Endometrial microvascular endothelial cells (primary cell): Measurements from ENCODE around the gene NPM1. TPM values are rescaled to one million over a fixed set of nuclear protein-coding genes. Genes with fewer than 3 reads are reported as not detected.

Experiments used
- in situ Hi-C: cut with HindIII; loops from 2 replicates; pipeline ENCODE4 v1.10.0; 2017; ENCODE audit warnings: low sequenced_read_pairs, low pct_unique_long_range_greater_than_20kb; ENCODE audit errors: inconsistent ontology term
- total RNA-seq: library from RNA; depleted of rRNA; stranded (reverse); fragments of >200 nt; gene quantifications from one replicate; pipeline ENCODE4 v1.2.3, GENCODE V29; 2015; ENCODE audit errors: inconsistent ontology term

NPM1 gene
- total RNA-seq, 1 donor from 2014 or later = 1,447 TPM

DNA sequence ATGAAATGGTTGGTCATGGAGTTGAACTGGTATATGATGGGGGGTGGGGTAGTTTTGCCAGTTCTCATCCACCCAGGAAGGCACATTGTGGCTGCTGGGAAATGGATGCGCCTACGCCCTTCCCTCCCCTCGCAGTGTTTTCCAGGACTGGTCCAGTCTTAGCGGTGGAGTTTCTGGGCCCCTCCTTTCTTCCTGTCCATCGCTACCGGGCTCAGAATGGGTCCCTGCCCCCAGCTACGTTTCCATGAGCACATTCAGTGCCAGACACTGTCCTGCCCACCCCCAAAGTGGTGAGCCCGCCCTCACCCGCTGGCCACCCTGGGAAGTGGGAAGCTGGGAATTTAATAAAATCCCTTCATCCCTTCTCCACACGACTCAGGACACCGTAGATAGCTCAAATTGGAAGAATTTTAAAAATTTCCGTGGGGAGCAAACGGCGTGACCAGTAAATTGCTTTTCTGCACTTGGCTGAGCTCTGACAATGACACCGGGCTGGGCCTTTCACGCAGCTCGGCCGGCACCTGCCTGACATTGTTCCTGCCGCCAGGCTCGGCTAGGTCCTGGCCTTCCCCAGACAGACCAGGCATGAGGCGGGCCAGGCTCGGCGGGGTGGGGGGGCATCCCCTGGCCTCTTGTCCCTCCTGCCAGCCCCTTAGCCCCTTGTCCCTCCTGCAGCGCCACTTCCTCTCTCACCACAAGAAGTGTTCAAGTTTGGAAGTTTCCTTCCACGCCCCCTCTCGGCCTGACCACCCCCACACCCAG, 35.4 kb downstream of the NPM1 start:
- in situ Hi-C loops = loop anchor here (25.0 kb wide), 1 partner anchor 639 kb away; no protein-coding TSS in a partner anchor

DNA sequence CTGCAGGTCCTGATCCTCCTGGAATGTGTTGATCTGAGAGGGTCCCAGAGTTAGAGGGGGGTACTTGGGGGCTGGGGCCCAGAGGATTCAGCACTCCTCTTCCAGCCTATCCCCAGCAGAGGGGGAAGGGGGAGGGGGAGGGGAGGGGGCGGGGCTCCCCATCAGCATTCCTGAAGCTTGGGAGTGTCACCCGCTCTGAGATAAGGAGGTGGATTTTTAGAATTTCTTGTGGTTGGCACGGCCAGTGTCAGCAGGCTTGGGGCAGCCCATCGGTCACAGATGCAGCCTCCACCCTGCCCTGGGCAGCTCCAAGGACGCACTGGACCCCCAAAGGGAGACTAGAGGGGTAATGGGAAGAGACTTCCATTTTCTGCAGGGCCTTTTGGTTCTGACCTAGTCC, 37.1 kb downstream of the NPM1 start:
- in situ Hi-C loops = loop anchor here (25.0 kb wide), 1 partner anchor 638 kb away; no protein-coding TSS in a partner anchor

DNA sequence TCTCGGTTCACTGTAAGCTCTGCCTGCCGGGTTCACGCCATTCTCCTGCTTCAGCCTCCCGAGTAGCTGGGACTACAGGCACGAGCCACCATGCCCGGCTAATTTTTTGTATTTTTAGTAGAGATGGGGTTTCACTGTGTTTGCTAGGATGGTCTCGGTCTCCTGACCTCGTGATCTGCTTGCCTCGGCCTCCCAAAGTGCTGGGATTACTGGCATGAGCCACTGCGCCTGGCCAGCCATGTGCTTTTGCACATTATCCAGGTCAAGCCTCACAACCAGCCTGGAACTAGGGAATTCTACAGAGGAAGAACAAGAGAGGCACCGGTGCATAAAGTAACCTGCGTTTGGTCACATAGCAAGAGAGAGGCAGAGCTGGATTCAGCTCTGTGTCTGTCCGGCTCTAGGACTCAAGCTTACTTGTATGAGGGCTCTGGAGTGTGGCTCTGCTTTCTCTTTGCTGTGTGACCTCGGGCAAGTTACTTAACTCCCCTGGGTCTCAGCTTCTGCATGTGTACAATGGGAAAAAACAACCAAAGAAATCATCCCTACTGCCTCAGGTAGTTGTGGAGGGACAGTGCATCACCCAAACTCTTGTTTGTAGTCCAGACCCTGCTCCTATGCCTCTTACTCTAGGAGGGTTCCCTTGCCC, 38.1 kb downstream of the NPM1 start:
- in situ Hi-C loops = no loop called here

DNA sequence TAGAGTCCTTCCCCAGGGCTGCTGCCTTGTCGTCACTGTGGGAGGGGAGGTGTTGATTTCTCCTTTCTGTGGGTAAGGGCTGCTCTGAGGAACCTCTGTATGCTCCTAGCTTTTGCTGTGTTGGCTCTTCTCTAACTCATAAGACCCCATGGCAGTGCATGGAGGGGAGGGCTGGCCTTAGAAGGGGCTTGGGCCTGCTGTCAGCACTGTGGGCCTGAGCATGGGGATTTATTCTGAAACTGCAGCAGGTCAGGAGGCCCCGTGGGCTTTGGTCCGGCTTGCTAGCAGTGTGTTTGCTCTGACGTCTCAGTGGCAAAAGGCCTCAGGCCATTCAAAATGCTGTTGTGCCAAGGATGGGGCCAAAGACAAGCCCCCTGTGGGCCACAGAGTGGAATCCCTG, 38.6 kb downstream of the NPM1 start:
- in situ Hi-C loops = no loop called here

DNA sequence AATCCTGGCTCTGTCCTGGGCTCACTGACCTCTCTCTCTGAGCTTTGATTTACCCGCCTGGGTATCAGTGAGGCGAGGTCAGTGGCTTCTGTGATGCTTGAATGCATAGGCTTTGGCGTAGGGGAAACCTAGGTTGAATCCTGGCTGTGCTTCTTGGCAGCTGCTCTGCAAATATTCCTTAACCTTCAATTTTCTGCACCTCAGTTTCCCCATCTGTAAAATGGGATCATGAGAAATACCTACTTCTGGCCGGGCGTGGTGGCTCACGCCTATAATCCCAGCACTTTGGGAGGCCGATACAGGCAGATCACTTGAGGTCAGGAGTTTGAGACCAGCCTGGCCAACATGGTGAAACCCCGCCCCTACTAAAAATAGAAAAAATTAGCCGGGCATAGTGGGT, 39.0 kb downstream of the NPM1 start:
- in situ Hi-C loops = no loop called here

DNA sequence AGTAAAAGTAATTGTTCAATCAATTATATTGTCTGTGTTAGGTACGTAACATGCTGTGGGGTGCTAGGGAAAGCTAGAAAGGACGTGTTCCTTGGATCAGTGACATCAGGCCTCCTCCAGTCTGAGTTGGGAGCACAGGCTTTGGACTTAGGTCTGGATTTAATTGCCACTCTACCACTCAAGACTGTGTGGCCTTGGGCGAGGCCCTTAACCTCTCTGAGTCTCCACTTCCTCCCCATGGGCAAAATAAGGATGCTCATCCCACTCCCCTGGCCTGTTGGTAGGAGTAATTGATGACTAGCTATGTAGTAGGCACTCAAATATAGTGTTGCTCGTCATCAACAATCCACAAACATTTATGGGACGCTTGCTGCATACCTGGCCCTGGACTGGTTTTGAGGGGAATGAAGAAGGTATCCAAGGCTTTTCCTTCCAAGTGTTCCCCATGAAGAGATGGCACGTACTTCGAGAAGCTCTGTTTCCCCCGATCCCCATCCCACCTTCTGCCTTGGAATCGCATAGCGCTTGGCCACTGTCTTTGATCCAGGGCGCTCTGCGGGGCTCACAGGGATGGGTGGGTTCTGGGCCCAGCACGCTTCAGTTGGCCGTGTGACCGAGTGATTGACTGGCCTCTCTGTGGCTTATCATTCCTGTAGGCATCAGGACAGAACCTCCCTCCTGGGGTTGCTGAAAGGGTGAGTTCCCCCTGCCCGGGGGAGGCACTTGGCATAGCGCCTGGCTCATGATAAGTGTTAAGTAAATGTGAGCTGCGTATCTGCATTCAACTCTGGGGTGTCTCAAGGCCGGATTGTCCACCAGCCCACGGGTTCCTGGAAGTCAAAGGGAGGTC, 39.9 kb downstream of the NPM1 start:
- in situ Hi-C loops = no loop called here

DNA sequence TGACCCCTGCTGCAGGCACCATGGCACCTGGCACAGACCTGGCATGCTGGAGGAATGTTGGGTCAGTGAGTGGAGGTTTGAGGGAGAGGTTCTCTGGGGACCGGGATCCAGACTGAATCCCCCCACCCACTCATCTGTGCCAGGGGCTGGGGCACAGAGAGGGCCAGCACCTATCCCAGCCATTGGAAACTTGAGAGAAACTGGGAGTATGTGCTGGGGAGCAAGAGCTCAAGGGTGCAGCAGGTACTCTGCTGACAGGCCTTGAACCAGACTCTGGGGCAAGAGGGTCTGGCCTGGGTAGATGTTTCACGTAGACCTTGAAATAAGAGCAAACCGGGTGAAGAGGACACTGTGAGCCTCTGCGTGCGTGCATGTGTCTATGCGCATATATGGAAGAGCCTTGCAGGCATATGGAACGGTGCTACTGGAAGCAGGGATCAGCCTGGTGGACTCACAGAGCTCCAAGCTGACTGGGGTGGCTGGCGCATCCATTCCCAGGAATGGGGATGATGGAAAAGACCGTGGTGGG, 40.6 kb downstream of the NPM1 start:
- in situ Hi-C loops = no loop called here

DNA sequence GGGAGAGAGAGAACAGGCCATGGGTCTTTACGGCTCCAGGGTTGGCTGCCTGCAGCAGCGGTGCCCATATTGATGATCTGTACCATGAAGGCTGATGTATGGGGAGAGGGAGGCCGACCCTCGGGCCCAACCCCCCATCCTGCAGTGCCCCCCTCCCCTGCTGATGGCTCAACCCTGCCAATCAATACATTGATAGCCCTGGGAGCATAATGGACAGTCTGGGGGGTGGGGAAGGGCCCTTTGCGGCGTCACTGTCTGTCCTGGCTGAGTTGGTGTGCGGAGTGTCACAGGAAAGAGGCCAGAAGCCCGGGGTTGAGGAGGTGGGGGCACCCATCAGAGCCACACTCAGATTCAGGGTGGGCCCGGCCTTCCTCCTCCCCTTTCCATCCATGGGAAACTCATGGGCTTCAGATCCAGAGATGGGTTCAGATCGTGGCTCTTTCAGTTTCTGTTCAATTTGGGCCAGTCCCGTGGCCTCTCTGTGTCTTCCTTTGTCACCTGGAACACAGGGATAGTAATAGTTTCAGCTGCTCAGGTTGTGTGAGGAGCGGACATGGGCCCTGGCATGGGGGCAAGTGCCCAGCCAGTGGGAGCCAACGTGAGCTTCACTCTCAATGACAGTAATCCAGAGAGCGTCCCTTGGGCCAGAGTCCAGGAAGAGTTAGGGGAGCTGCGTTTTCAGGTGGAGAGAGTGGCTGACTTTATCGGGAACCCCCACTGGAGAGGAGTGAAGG, 41.3 kb downstream of the NPM1 start:
- in situ Hi-C loops = no loop called here

DNA sequence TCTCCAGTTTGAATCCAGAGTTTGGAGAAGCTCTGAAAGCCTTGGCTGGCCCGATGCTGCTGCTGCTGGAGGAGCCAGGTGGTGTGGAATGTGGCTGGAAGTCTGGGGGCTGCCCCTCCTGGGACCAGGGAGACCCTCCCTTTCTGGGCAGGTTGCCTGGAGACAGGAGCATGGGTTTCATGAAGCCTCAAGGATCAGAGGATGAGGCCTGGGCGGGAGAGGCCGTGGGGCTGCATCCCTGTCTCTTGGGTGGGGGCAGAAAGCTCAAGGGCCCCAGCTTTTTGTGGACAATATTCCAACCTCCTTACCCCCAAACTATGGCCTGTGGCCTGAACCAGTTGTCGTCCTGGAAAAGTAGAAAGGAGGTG, 41.9 kb downstream of the NPM1 start:
- in situ Hi-C loops = no loop called here

DNA sequence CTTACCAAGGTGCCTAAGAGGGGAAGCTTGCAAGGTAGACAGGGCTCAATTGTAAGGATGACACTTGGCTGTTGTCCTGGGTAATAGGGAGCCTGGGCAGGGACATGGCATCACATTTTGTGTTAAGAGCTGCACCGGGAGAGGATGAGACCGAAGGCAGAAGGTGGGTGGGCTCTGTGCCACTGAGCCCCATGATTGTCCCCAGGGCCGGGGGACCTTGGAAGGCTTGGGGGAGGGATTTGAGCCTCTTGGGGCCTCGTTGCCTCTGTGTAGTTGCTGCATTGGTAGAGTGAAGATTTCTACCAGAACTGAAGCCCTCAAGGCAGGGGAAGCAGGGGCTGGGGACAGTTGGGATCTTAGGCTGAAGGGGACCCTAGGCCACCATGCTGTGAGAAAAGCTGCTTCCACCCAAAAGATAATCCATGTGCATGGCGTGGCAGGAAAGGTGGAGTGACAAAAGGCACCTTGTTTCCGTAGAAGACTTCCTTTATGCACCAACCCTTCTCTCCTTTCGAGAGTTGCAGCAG, 43.7 kb downstream of the NPM1 start:
- in situ Hi-C loops = no loop called here

DNA sequence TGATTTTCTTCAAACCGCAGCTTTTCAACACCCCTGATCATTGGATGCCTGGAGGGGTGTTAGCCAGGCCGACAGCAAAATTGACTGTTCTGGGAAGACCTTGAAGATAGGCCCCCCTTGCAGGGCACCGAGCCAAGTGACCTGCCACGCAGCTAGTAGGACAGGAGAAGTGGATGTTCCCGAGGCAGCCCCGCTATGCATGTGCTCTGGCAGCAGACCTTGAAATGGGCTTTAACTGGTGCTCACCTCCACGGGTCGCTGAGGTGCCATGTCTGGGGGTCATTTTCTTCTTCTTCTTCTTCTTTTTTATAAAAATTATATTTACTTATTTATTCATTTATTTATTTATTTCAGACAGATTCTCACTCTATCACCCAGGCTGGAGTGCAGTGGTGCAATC, 44.4 kb downstream of the NPM1 start:
- in situ Hi-C loops = no loop called here

DNA sequence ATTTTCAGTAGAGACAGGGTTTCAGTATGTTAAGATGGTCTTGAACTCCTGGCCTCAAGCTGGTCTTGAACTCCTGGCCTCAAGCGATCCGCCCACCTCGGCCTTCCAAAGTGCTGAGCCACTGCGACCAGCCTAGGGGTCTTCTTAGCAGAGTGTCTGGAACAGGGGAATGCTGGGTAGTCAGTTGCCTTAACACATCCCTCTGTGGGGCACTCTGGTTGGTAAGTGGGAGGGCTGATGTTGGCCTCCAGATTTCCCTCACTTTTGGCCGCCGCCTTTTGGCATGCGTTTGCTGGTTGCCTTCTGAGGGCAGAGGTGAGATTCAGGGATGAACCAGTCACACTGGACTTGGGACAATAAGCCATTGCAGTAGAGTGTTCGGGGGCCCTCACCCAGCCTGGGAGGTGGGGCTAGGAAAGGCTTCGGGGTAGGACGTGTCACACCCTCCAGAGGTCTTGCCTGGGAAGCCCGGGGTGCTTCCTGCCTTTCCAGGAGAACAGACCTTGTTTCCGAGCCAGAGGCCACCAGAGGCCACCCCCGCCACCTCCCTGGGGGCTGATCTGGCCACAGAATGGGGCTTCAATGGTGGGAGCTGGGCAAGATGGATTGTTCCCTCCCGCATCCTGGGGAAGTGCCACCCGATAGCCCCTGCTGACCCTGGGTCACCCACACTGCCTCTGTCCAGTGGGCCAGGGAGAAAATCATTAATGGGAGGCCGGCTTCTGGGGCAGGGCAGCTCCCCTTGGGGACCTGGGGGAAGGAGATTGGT, 45.1 kb downstream of the NPM1 start:
- in situ Hi-C loops = no loop called here

DNA sequence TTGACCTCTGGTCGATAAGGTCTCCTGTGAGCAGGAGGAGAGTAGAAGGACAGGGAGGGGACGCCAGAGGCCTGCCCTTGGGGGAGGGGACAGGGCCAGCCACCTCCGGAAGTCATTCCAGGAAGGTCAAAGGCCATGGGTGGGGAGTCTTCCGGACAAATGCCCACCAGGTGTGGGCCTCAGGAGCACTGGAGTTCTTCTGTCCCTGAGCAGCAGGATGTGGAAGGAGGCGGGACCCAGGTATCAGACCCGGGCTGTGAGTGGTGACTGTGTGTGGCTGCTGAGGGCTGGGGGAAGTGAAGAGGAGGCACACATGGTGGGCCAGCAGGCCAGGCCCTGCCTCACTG, 45.7 kb downstream of the NPM1 start:
- in situ Hi-C loops = no loop called here

DNA sequence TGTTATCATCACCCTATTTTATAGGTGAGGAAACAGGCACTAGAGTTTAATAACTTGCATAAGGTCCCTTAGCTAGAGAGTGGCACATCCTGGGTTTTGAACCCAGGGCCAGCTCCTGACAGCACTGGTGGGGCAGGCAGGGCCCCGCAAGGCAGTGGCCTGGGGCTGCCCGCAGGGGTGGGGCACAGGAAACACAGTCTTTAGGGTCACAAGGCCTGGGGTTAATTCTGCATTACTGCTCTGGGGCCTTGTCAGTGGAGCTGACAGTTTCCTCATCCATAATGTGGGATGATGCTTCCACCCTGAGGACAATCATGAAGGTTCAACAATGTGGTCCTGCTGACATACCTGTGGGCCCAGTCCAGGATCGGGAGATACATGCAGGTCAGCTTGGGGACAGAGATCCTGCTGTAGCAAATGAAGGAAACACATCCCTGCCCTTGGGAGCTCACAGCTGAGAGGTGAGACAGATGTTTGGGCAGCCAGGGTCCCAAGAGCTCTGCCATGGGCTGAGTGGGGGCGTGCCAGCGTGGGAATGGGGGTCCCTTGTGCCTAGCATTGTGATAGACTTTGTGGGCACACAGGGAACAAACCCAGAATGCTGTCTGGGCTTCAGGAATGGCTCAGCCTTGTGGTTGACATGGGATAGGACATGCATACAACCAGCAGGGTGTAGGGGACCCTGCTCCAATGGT, 46.5 kb downstream of the NPM1 start:
- in situ Hi-C loops = no loop called here

DNA sequence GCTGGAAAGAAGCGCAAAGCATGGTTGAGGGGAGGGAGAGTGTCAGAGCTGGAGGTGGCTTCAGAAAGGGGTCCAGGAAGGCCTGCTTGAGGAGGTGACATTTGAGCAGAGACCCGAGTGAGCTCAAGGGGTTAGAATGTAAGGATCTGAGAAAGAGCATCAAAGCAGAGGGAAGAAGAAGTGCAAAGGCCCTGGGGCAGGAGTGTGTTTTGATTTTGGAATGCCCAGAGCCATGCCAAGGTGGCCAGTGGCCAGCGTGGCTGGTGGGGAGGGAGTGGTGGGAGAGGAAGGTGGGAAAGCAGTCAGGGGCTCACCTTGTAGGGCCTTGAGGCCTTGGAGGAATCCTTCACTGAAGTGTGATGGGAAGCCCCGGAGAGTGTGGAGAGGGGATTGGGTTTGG, 47.2 kb downstream of the NPM1 start:
- in situ Hi-C loops = no loop called here

DNA sequence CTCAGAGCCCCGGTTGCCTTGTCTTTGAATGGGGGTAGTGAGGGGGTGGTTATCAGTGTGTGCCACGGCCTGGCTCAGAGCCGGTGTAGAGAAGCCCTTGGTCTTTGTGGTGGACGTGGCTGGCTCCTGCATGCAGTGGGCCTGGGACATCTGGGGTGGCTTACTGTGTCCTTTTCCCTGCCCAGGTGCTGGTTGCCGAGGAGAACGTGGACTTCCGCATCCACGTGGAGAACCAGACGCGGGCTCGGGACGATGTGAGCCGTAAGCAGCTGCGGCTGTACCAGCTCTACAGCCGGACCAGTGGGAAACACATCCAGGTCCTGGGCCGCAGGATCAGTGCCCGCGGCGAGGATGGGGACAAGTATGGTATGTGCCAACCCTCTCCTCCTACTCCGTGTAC, 48.3 kb downstream of the NPM1 start:
- in situ Hi-C loops = no loop called here

DNA sequence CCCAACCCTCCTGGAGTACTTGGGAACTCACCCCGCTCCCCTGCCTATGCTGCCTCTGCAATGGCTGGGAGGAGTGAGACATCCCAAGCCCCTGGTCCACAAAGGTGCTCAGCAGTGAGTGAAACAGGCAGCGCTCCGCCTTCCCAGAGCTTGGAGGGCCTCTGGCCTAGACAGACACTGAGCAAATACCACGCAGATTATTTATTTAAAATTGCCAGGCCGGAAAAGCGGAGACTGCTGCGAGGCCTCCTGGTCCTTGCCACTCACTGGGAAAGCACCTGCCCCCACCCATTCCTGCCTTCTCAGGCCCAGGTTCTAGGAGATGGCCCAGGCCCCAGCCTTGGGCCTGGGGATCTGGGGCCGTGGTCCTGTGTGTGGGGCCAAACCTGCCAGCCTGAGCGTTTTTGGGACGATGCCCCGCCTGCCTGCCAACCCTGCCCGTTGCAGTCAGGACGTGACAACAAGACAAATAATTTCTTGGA, 49.2 kb downstream of the NPM1 start:
- in situ Hi-C loops = no loop called here
